Activated T-cell treated with anti-CD3 and anti-CD28 coated beads, Interleukin-2, amount 50 U/mL, for 4 hours (primary cell): ENCODE data around the gene CBX2. TPM values are rescaled to one million over a fixed set of nuclear protein-coding genes. Genes with fewer than 3 reads are reported as not detected.

ENCODE experiments used
- ATAC-seq, 2 donors: fragments of 200-7000 bp; cut with Tn5 transposase; one replicate each; pipeline ENCODE4 v1.10.0; 2021
- DNase-seq: peaks from one replicate; pipeline ENCODE4 v3.0.0-alpha.2; 2020
- H3K27me3 Mint-ChIP-seq: one replicate; pipeline ENCODE4 v1.8.0; 2021; ENCODE audit warnings: low read depth, mixed read lengths
- H3K36me3 Mint-ChIP-seq: one replicate; pipeline ENCODE4 v1.8.0; 2022; ENCODE audit warnings: mixed read lengths; ENCODE audit not compliant: insufficient read depth
- H3K4me1 Mint-ChIP-seq: one replicate; pipeline ENCODE4 v1.8.0; 2021; ENCODE audit warnings: low read depth, mixed read lengths
- H3K4me3 Mint-ChIP-seq: one replicate; pipeline ENCODE4 v1.8.0; 2021; ENCODE audit warnings: mild to moderate bottlenecking, moderate library complexity, mixed read lengths
- H3K9me3 Mint-ChIP-seq: one replicate; pipeline ENCODE4 v1.8.0; 2021; ENCODE audit warnings: mixed read lengths
- total RNA-seq, 3 donors: library from RNA; stranded (reverse); gene quantifications; one replicate each; pipeline ENCODE4 v1.2.1, GENCODE V29; 2021

The CBX2 gene
- total RNA-seq, 3 donors from 2014 or later: 1.0 to 2.6 (median 1.4) TPM

- Mint-ChIP-seq H3K36me3 (no peaks in the 10 kb centered on the region), H3K4me3 (no peak overlapping the region), H3K4me1 (peaks cover 28% of the 10 kb centered on the region), H3K27me3 (peaks cover 48% of the 10 kb centered on the region), H3K9me3 (no peaks in the 10 kb centered on the region)
- DNase-seq (no peak), ATAC-seq (no peak)
Observed at GRCh38 chr17:79813297-79814126, 35.6 kb downstream of the CBX2 start.

- ATAC-seq (no peak), DNase-seq (no peak)
- Mint-ChIP-seq H3K36me3 (no peaks in the 10 kb centered on the region), H3K4me1 (peaks cover 25% of the 10 kb centered on the region), H3K4me3 (peak overlapping the region; percentile 29), H3K9me3 (no peaks in the 10 kb centered on the region), H3K27me3 (peaks cover 40% of the 10 kb centered on the region)
Observed at GRCh38 chr17:79814127-79814973, 36.4 kb downstream of the CBX2 start.

- Mint-ChIP-seq H3K9me3 (no peaks in the 10 kb centered on the region), H3K27me3 (peaks cover 47% of the 10 kb centered on the region)
Observed at GRCh38 chr17:79814974-79815835, 37.3 kb downstream of the CBX2 start.

GRCh38 chr17:79815836-79816461 is 38.0 kb downstream of the CBX2 start:
- peaks cover 21% of the 10 kb centered on the region for H3K4me1 Mint-ChIP-seq
- ATAC-seq (no peak), DNase-seq (no peak)
- H3K4me3 Mint-ChIP-seq: peak overlapping the region; percentile 29
- no peaks in the 10 kb centered on the region for H3K9me3 Mint-ChIP-seq
- peaks cover 50% of the 10 kb centered on the region for H3K27me3 Mint-ChIP-seq
- H3K36me3 Mint-ChIP-seq: no peaks in the 10 kb centered on the region

More at GRCh38 chr17:79814974-79815835, 37.3 kb downstream of the CBX2 start:
- ATAC-seq (no peak), DNase-seq (no peak)
- Mint-ChIP-seq H3K4me3 (no peak overlapping the region), H3K4me1 (peaks cover 24% of the 10 kb centered on the region), H3K36me3 (no peaks in the 10 kb centered on the region)

GRCh38 chr17:79818026-79818758 is 40.2 kb downstream of the CBX2 start:
- H3K9me3 Mint-ChIP-seq: no peaks in the 10 kb centered on the region
- H3K27me3 Mint-ChIP-seq: peaks cover 42% of the 10 kb centered on the region
- peaks cover 12% of the 10 kb centered on the region for H3K4me1 Mint-ChIP-seq
- no peaks in the 10 kb centered on the region for H3K36me3 Mint-ChIP-seq
- DNase-seq (no peak), ATAC-seq (no peak)
- no peak overlapping the region for H3K4me3 Mint-ChIP-seq

GRCh38 chr17:79819085-79819484 is 41.1 kb downstream of the CBX2 start:
- no peak for ATAC-seq
- H3K4me3 Mint-ChIP-seq: no peak overlapping the region
- H3K36me3 Mint-ChIP-seq: no peaks in the 10 kb centered on the region
- H3K4me1 Mint-ChIP-seq: peaks cover 11% of the 10 kb centered on the region
- no peaks in the 10 kb centered on the region for H3K9me3 Mint-ChIP-seq
- H3K27me3 Mint-ChIP-seq: peaks cover 41% of the 10 kb centered on the region
- DNase-seq: no peak

- DNase-seq: no peak
- peaks cover 6% of the 10 kb centered on the region for H3K4me1 Mint-ChIP-seq
- no peaks in the 10 kb centered on the region for H3K9me3 Mint-ChIP-seq
- H3K4me3 Mint-ChIP-seq: no peak overlapping the region
- no peak for ATAC-seq
- no peaks in the 10 kb centered on the region for H3K36me3 Mint-ChIP-seq
- H3K27me3 Mint-ChIP-seq: peaks cover 38% of the 10 kb centered on the region
Observed at GRCh38 chr17:79819534-79820276, 41.8 kb downstream of the CBX2 start.

GRCh38 chr17:79820959-79821330 is 43.0 kb downstream of the CBX2 start:
- no peaks in the 10 kb centered on the region for H3K9me3 Mint-ChIP-seq
- H3K27me3 Mint-ChIP-seq: peaks cover 37% of the 10 kb centered on the region

GRCh38 chr17:79821331-79822095 is 43.6 kb downstream of the CBX2 start:
- H3K36me3 Mint-ChIP-seq: no peaks in the 10 kb centered on the region
- DNase-seq: no peak
- peaks cover 33% of the 10 kb centered on the region for H3K27me3 Mint-ChIP-seq
- no peak overlapping the region for H3K4me3 Mint-ChIP-seq
- no peak for ATAC-seq
- no peaks in the 10 kb centered on the region for H3K9me3 Mint-ChIP-seq
- peaks cover 6% of the 10 kb centered on the region for H3K4me1 Mint-ChIP-seq

More at GRCh38 chr17:79820959-79821330, 43.0 kb downstream of the CBX2 start:
- Mint-ChIP-seq H3K36me3 (no peaks in the 10 kb centered on the region), H3K4me3 (no peak overlapping the region), H3K4me1 (peaks cover 5% of the 10 kb centered on the region)
- DNase-seq (no peak), ATAC-seq (no peak)

- peaks cover 26% of the 10 kb centered on the region for H3K27me3 Mint-ChIP-seq
- no peak overlapping the region for H3K4me3 Mint-ChIP-seq
- H3K9me3 Mint-ChIP-seq: no peaks in the 10 kb centered on the region
- H3K36me3 Mint-ChIP-seq: no peaks in the 10 kb centered on the region
- ATAC-seq: no peak
- no peak for DNase-seq
- H3K4me1 Mint-ChIP-seq: peaks cover 8% of the 10 kb centered on the region
Observed at GRCh38 chr17:79822583-79823124, 44.7 kb downstream of the CBX2 start.

GRCh38 chr17:79824234-79824633 is 46.3 kb downstream of the CBX2 start:
- Mint-ChIP-seq H3K4me1 (peaks cover 11% of the 10 kb centered on the region), H3K4me3 (no peak overlapping the region), H3K27me3 (peaks cover 24% of the 10 kb centered on the region), H3K36me3 (no peaks in the 10 kb centered on the region), H3K9me3 (no peaks in the 10 kb centered on the region)
- ATAC-seq (no peak), DNase-seq (no peak)
